Endodermal cell (in vitro differentiated cells): Measurements from ENCODE around the gene PTGES. TPM values are rescaled to one million over a fixed set of nuclear protein-coding genes. Genes with fewer than 3 reads are reported as not detected.
A peak's percentile ranks its signal among the peaks of the same experiment; 100 is the strongest.

Experiments used
- DNase-seq: peaks from one replicate; pipeline ENCODE4 v3.0.0-alpha.2; 2017
- H3K27ac ChIP-seq: 2 replicates; pipeline ENCODE4 v1.5.1; 2013; ENCODE audit warnings: mild to moderate bottlenecking, low read depth, low read length, moderate library complexity
- H3K27me3 ChIP-seq: 2 replicates; pipeline ENCODE4 v1.6.1; 2013; ENCODE audit warnings: mild to moderate bottlenecking, low read length, moderate library complexity; ENCODE audit not compliant: insufficient read depth, control insufficient read depth, poor library complexity, severe bottlenecking
- H3K36me3 ChIP-seq: 2 replicates; pipeline ENCODE4 v1.7.0; 2013; ENCODE audit warnings: mild to moderate bottlenecking, low read length, moderate library complexity; ENCODE audit not compliant: control insufficient read depth, insufficient read depth
- H3K4me1 ChIP-seq: one replicate; pipeline ENCODE4 v1.7.0; 2013; ENCODE audit warnings: low read length; ENCODE audit not compliant: control insufficient read depth, insufficient read depth
- H3K4me3 ChIP-seq: 2 replicates; pipeline ENCODE4 v1.5.1; 2013; ENCODE audit warnings: mild to moderate bottlenecking, low read length, moderate library complexity
- H3K9ac ChIP-seq: 2 replicates; pipeline ENCODE4 v1.6.1; 2013; ENCODE audit warnings: mild to moderate bottlenecking, low read length, moderate library complexity; ENCODE audit not compliant: poor library complexity, severe bottlenecking; ENCODE audit errors: extremely low read depth
- H3K9me3 ChIP-seq: 2 replicates; pipeline ENCODE4 v1.6.1; 2013; ENCODE audit warnings: mild to moderate bottlenecking, low read length, moderate library complexity; ENCODE audit not compliant: control insufficient read depth
- H3K27ac Mint-ChIP-seq: 2 replicates; pipeline ENCODE4 v1.8.0; 2020; ENCODE audit warnings: mixed read lengths
- H3K27me3 Mint-ChIP-seq: 2 replicates; pipeline ENCODE4 v1.8.0; 2021; ENCODE audit warnings: mild to moderate bottlenecking, mixed read lengths; ENCODE audit not compliant: insufficient read depth
- H3K36me3 Mint-ChIP-seq: 2 replicates; pipeline ENCODE4 v1.8.0; 2020; ENCODE audit warnings: low read depth, mixed read lengths
- H3K4me1 Mint-ChIP-seq: 2 replicates; pipeline ENCODE4 v1.8.0; 2020; ENCODE audit warnings: mixed read lengths
- H3K4me3 Mint-ChIP-seq: 2 replicates; pipeline ENCODE4 v1.8.0; 2020; ENCODE audit warnings: mild to moderate bottlenecking, moderate library complexity, mixed read lengths
- H3K9me3 Mint-ChIP-seq: 2 replicates; pipeline ENCODE4 v1.8.0; 2020; ENCODE audit warnings: mild to moderate bottlenecking, mixed read lengths
- CTCF ChIP-seq: fragments of 200-600 bp; sonication (generic); conservative IDR thresholded peaks from 2 replicates; pipeline ENCODE4 v1.5.0; 2021; ENCODE audit warnings: antibody characterized with exemption, mild to moderate bottlenecking
- WGBS, 2 experiments: methylation state at CpG; one replicate each; pipeline versions ENCODE4 v1.1.5 to v1.1.7; 2013; ENCODE audit warnings: missing lambda C conversion rate in 2 of 2, mixed read lengths in 1 of 2; ENCODE audit not compliant: insufficient coverage in 1 of 2, insufficient read length in 1 of 2; 5-methylcytosine and 5-hydroxymethylcytosine counted together
- total RNA-seq, 2 donors: library from RNA; stranded (reverse); fragmentation: NEBNext Ultra II Directional in 1 of 2; extraction: Animal tissue kit (Norgen Biotek cat#: 25700) in 1 of 2; gene quantifications; 2 replicates in 1 of 2; 3 replicates in 1 of 2; pipeline ENCODE4 v1.2.1, GENCODE V29; 2021

Gene PTGES
- total RNA-seq, 2 donors from 2014 or later = 0.29 to 0.62 TPM

- no peak overlapping the region for H3K9ac ChIP-seq
- no peak for DNase-seq
- TF ChIP-seq CTCF = no peak
- H3K27me3 ChIP-seq = no peaks in the 10 kb centered on the region
- 90 to 92% methylated on average over 3 to 7 of the region's 7 CpGs for WGBS, 2 experiments
- H3K36me3 ChIP-seq = no peaks in the 10 kb centered on the region
- Mint-ChIP-seq H3K9me3 (no peaks in the 10 kb centered on the region), H3K36me3 (no peaks in the 10 kb centered on the region), H3K4me3 (no peak overlapping the region), H3K27me3 (peaks cover 2% of the 10 kb centered on the region), H3K27ac (no peak overlapping the region), H3K4me1 (peaks cover 3% of the 10 kb centered on the region)
- H3K9me3 ChIP-seq = no peaks in the 10 kb centered on the region
- no peak overlapping the region for H3K27ac ChIP-seq
- H3K4me1 ChIP-seq = no peaks in the 10 kb centered on the region
- no peak overlapping the region for H3K4me3 ChIP-seq
Measured at GRCh38 chr9:129728744-129729143, 24.1 kb downstream of the PTGES start.

GRCh38 chr9:129726322-129727160 lies 26.3 kb downstream of the PTGES start:
- peak; percentile 97 for TF ChIP-seq CTCF
- Mint-ChIP-seq H3K4me3 (no peak overlapping the region), H3K27ac (peak overlapping the region; percentile 68), H3K4me1 (peaks cover 3% of the 10 kb centered on the region), H3K27me3 (peaks cover 2% of the 10 kb centered on the region), H3K9me3 (no peaks in the 10 kb centered on the region), H3K36me3 (no peaks in the 10 kb centered on the region)
- H3K27me3 ChIP-seq = no peaks in the 10 kb centered on the region
- H3K36me3 ChIP-seq = no peaks in the 10 kb centered on the region
- no peaks in the 10 kb centered on the region for H3K9me3 ChIP-seq
- H3K4me3 ChIP-seq = no peak overlapping the region
- 29 to 30% methylated on average over 10 to 23 of the region's 23 CpGs for WGBS, 2 experiments
- H3K4me1 ChIP-seq = no peaks in the 10 kb centered on the region
- no peak overlapping the region for H3K9ac ChIP-seq
- peak; percentile 97 for DNase-seq
- H3K27ac ChIP-seq = no peak overlapping the region

GRCh38 chr9:129725795-129726251 lies 27.0 kb downstream of the PTGES start:
- no peaks in the 10 kb centered on the region for H3K27me3 Mint-ChIP-seq
- WGBS, 2 experiments = 77 to 78% methylated on average over 8 to 10 of the region's 10 CpGs
- Histone ChIP-seq H3K36me3 (no peaks in the 10 kb centered on the region), H3K4me1 (no peaks in the 10 kb centered on the region), H3K27ac (no peak overlapping the region), H3K9ac (no peak overlapping the region), H3K27me3 (no peaks in the 10 kb centered on the region), H3K4me3 (no peak overlapping the region), H3K9me3 (no peaks in the 10 kb centered on the region)
- H3K4me3 Mint-ChIP-seq = no peak overlapping the region
- no peak overlapping the region for H3K27ac Mint-ChIP-seq
- no peak for DNase-seq
- H3K9me3 Mint-ChIP-seq = no peaks in the 10 kb centered on the region
- TF ChIP-seq CTCF = no peak
- peaks cover 3% of the 10 kb centered on the region for H3K4me1 Mint-ChIP-seq
- no peaks in the 10 kb centered on the region for H3K36me3 Mint-ChIP-seq
